Prostate gland (tissue), 2 donors: Measurements from ENCODE around the gene SAFB.

Source experiments
- CTCF ChIP-seq, 4 experiments: fragments of 200-600 bp in 2 of 4; fragments of 450-650 bp in 2 of 4; sonication (generic) in 2 of 4; IDR thresholded peaks; 1 replicate in 3 of 4; 2 replicates in 1 of 4; pipeline ENCODE4 v1.5.1; 2016 to 2019; ENCODE audit warnings: antibody characterized with exemption in 4 of 4, mild to moderate bottlenecking in 2 of 4, moderate library complexity in 2 of 4
- POLR2A ChIP-seq: fragments of 450-650 bp; IDR thresholded peaks from one replicate; pipeline ENCODE4 v1.6.1; 2016; ENCODE audit warnings: antibody characterized with exemption, mild to moderate bottlenecking

- no peak for TF ChIP-seq CTCF (IDR thresholded peaks at IDR 0.05)
- no peak for TF ChIP-seq POLR2A
These were observed 46.3 kb downstream of the SAFB start for GRCh38 chr19:5669212-5669611.
